Activated CD4-positive, CD25-positive, alpha-beta regulatory T cell (primary cell): ENCODE results near the gene CTAGE1.

Experiments
- DNase-seq, 4 experiments: peaks; one replicate each; lab custom pipeline; 2025; lab: John Stamatoyannopoulos, UW

Gene CTAGE1

GRCh38 chr18:22391407-22392345, 26.0 kb downstream of the CTAGE1 start:
- DNase-seq: no peak

GRCh38 chr18:22387787-22388186, 29.9 kb downstream of the CTAGE1 start:
- no peak for DNase-seq

GRCh38 chr18:22387364-22387763, 30.4 kb downstream of the CTAGE1 start:
- DNase-seq: no peak

GRCh38 chr18:22385718-22386117, 32.0 kb downstream of the CTAGE1 start:
- no peak for DNase-seq

GRCh38 chr18:22378672-22379282, 38.9 kb downstream of the CTAGE1 start:
- no peak for DNase-seq

GRCh38 chr18:22377769-22378168, 39.9 kb downstream of the CTAGE1 start:
- DNase-seq: no peak

GRCh38 chr18:22370414-22370813, 47.3 kb downstream of the CTAGE1 start:
- DNase-seq: no peak

GRCh38 chr18:22368021-22368420, 49.7 kb downstream of the CTAGE1 start:
- no peak for DNase-seq

GRCh38 chr18:22367303-22367702, 50.4 kb downstream of the CTAGE1 start:
- no peak for DNase-seq

- no peak for DNase-seq
These were observed 53.8 kb downstream of the CTAGE1 start for GRCh38 chr18:22363867-22364463.
